ENCODE data around the gene TRIM54. TPM values are rescaled to one million over a fixed set of nuclear protein-coding genes. Genes with fewer than 3 reads are reported as not detected.

TRIM54 gene
- total and polyA plus RNA-seq, 2 of the 4 experiments (the other 2 are of a cell fraction), result 0.15 TPM; not detected in 1

GRCh38 chr2:27256855-27257454 is 25.3 kb upstream of the TRIM54 start:
- Histone ChIP-seq H4K5ac (ENCODE audit: low read depth, low read length) (no peak overlapping the region), H3K27ac (ENCODE audit: insufficient read depth, low read length) (no peak overlapping the region), H3K56ac (ENCODE audit: extremely low read depth, insufficient read depth, low read length) (no peak overlapping the region), H3K79me1 (ENCODE audit: low read depth in 1 of 2, low read length in 2 of 2) (no peaks in the 10 kb centered on the region), H2AFZ (replicated peaks; ENCODE audit: low read length, poor library complexity) (no peak overlapping the region), H3K9ac (ENCODE audit: low read depth, low read length) (no peak overlapping the region), H4K20me1 (ENCODE audit: insufficient read depth, low read length) (no peaks in the 10 kb centered on the region), H3K9me1 (ENCODE audit: insufficient read depth, low read length) (peaks cover 9% of the 10 kb centered on the region; the same call in 1 of the 2 replicates), H3K4me1 (ENCODE audit: control insufficient read depth, insufficient read depth, low read length) (peaks cover 6% of the 10 kb centered on the region), H2AK9ac (replicated peaks; ENCODE audit: low read depth, low read length, poor library complexity) (no peak overlapping the region), H2BK15ac (ENCODE audit: low read depth, low read length) (no peak overlapping the region), H3K36me3 (ENCODE audit: control insufficient read depth, insufficient read depth, low read length) (no peaks in the 10 kb centered on the region), H3K14ac (replicated peaks; ENCODE audit: low read depth, low read length) (no peak overlapping the region), H3K27me3 (ENCODE audit: control insufficient read depth, insufficient read depth, low read length) (peaks cover 46% of the 10 kb centered on the region), H2AK5ac (ENCODE audit: low read depth, low read length) (no peak overlapping the region), H3K4me2 (ENCODE audit: low read depth, low read length) (no peak overlapping the region), H3K18ac (ENCODE audit: low read depth, low read length) (no peak overlapping the region), H2BK20ac (ENCODE audit: low read depth, low read length) (no peak overlapping the region), H2BK120ac (ENCODE audit: low read depth, low read length) (no peak overlapping the region), H3K9me3 (ENCODE audit: control insufficient read depth, insufficient read depth, low read length) (no peaks in the 10 kb centered on the region), H2BK5ac (ENCODE audit: low read depth, low read length, poor library complexity, severe bottlenecking) (no peak overlapping the region), H4K8ac (ENCODE audit: low read depth in 2 of 2, low read length in 2 of 2) (no peak overlapping the region), H3K23ac (ENCODE audit: low read depth, low read length) (no peak overlapping the region; the same call in 1 of the 2 replicates), H3K4me3 (ENCODE audit: insufficient read depth, low read depth, low read length) (no peak overlapping the region), H4K91ac (ENCODE audit: insufficient read depth, low read depth, low read length) (no peak overlapping the region), H3K4ac (ENCODE audit: low read depth, low read length) (no peak overlapping the region)
- DNase-seq (no peak), ATAC-seq (ENCODE audit: low read depth) (no peak)
- BruUV-seq (replicated peaks), result no TSS peak
- CTCF ChIA-PET, result no interaction called here
- dilution Hi-C loops (cut with HindIII; ENCODE audit: low sequenced_read_pairs, unreplicated experiment), result no loop called here
- in situ Hi-C loops (cut with MboI; ENCODE audit: low sequenced_read_pairs), result no loop called here
- intact Hi-C loops (cut with micrococcal nuclease), result no loop called here
- WGBS, 2 experiments (ENCODE audit: extremely low coverage in 2 of 2, insufficient read length in 1 of 2), result 69% methylated on average over 2 of the region's 7 CpGs; no CpG with 5 or more reads in 1 of the 2 experiments
- TF ChIP-seq RFX5 (IDR thresholded peaks at IDR 0.05; ENCODE audit: low read depth, low read length) (no peak), RCOR1 (IDR thresholded peaks at IDR 0.05; ENCODE audit: insufficient replicate concordance, low read length) (no peak), CTCF (conservative IDR thresholded peaks at IDR 0.05; ENCODE audit: low read depth, low read length) (no peak), MXI1 (IDR thresholded peaks at IDR 0.05; ENCODE audit: borderline replicate concordance, low read depth, low read length) (no peak), RAD21 (IDR thresholded peaks at IDR 0.05; ENCODE audit: low read length) (no peak), BHLHE40 (IDR thresholded peaks at IDR 0.05; ENCODE audit: low read depth, low read length) (no peak), POLR2A (IDR thresholded peaks at IDR 0.05; ENCODE audit: low read depth, low read length) (no peak)
- POLR2A ChIA-PET (ENCODE audit: unreplicated experiment), result no interaction called here

Measured in IMR-90 (cell line).